Measurements from ENCODE around the gene NPBWR2.

The NPBWR2 gene

DNA sequence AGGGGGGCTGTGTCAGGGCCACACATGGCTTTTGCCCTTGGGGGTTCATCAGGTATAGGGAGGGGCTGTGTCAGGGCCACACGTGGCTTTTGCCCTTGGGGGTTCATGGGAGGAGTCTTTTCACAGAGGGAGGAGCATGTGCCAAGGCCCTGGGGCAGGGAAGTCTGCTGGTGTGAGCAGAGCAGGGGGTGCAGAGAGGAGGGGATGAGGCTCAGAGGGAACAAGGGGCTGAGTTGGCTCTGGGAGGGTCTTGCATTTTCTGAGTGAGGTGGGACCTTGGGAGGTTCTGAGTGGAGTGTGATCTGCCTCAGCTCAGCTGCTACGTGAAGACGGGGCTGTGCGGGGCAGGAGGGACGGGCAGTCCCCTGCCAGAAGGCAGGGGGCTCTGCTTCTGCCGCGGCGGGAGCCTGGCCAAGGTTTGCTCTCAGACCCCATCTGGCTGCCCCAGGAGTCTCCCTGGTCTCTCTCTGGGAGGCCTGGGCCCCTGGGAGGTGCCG, 51.9 kb downstream of the NPBWR2 start:
- DNase-seq = no peak

- DNase-seq = no peak
These were observed 53.3 kb downstream of the NPBWR2 start for GRCh38 chr20:64053841-64054661.
